Spinal cord (tissue), 10 donors: ENCODE measurements around the gene TMEM127. TPM values are rescaled to one million over a fixed set of nuclear protein-coding genes. Genes with fewer than 3 reads are reported as not detected.

Source experiments
- DNase-seq, 6 donors: peaks; one replicate each; pipeline versions ENCODE4 v3.0.0 to v3.0.0-alpha.2; 2013 to 2015; ENCODE audit warnings: low spot score in 6 of 6, low read depth in 4 of 6
- H3K27ac ChIP-seq: one replicate; pipeline ENCODE4 v1.5.1; 2013; ENCODE audit warnings: low read depth, low read length, control low read depth
- H3K27me3 ChIP-seq: one replicate; pipeline ENCODE4 v1.6.1; 2013; ENCODE audit warnings: low read length; ENCODE audit not compliant: control insufficient read depth, insufficient read depth
- H3K36me3 ChIP-seq: one replicate; pipeline ENCODE4 v1.6.1; 2013; ENCODE audit warnings: low read length; ENCODE audit not compliant: control insufficient read depth, insufficient read depth
- H3K4me1 ChIP-seq: one replicate; pipeline ENCODE4 v1.6.1; 2013; ENCODE audit warnings: low read length; ENCODE audit not compliant: control insufficient read depth, insufficient read depth
- H3K4me3 ChIP-seq: one replicate; pipeline ENCODE4 v1.5.1; 2013; ENCODE audit warnings: low read depth, low read length, control low read depth
- H3K9me3 ChIP-seq: one replicate; pipeline ENCODE4 v1.6.1; 2013; ENCODE audit warnings: low read length; ENCODE audit not compliant: control insufficient read depth, insufficient read depth
- WGBS: methylation state at CpG from one replicate; pipeline ENCODE4 v1.1.5; 2013; ENCODE audit warnings: missing lambda C conversion rate; ENCODE audit not compliant: insufficient coverage; 5-methylcytosine and 5-hydroxymethylcytosine counted together
- polyA plus RNA-seq, 2 donors: library from polyadenylated mRNA; unstranded; fragments of 120-200 nt; gene quantifications; one replicate each; pipeline ENCODE4 v1.2.1, GENCODE V29; 2013; ENCODE audit not compliant: insufficient read length in 2 of 2
- total RNA-seq, 2 donors: library from RNA; depleted of rRNA in 1 of 2; stranded (reverse); fragments of 120-200 nt in 1 of 2; fragments of >200 nt in 1 of 2; gene quantifications; one replicate each; pipeline versions ENCODE4 v1.2.3 to v1.2.4, GENCODE V29; 2013 to 2014
- donor health status: healthy.

TMEM127 gene
- total and polyA plus RNA-seq, 4 donors, result 21.2 to 64.3 (median 43.5) TPM

DNA sequence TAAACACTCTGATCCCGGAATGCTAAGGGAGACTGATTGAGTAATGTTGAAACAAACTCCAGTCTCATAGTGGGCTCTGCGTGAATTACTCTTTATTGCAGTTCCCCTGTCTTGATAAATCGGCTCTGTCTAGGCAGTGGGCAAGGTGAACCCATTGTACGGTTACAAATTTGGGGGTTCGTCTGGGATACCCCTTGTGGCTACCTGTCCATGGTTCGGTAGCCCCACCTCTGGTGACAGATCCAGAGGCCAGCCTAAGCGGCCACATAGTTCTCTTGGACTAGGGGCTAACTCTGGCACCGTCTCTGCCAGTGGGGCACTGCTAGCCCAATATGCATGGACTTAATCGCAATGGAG lies 56.1 kb downstream of the TMEM127 start:
- Histone ChIP-seq H3K27me3 (no peaks in the 10 kb centered on the region), H3K4me3 (peak overlapping the region; percentile 79), H3K4me1 (peaks cover 9% of the 10 kb centered on the region), H3K9me3 (no peaks in the 10 kb centered on the region), H3K36me3 (peaks cover 6% of the 10 kb centered on the region), H3K27ac (no peak overlapping the region)
- WGBS, result 92% methylated on average over 9 of the region's 9 CpGs
- no peak for DNase-seq

GRCh38 chr2:96209011-96209728 lies 56.6 kb downstream of the TMEM127 start:
- no peaks in the 10 kb centered on the region for H3K9me3 ChIP-seq
- H3K27me3 ChIP-seq, result no peaks in the 10 kb centered on the region
- DNase-seq, result no peak
- peaks cover 6% of the 10 kb centered on the region for H3K36me3 ChIP-seq
- WGBS, result 6% methylated on average over 17 of the region's 21 CpGs
- H3K4me3 ChIP-seq, result peak overlapping the region; percentile 79
- H3K4me1 ChIP-seq, result peaks cover 11% of the 10 kb centered on the region
- peak overlapping the region; percentile 94 for H3K27ac ChIP-seq

DNA sequence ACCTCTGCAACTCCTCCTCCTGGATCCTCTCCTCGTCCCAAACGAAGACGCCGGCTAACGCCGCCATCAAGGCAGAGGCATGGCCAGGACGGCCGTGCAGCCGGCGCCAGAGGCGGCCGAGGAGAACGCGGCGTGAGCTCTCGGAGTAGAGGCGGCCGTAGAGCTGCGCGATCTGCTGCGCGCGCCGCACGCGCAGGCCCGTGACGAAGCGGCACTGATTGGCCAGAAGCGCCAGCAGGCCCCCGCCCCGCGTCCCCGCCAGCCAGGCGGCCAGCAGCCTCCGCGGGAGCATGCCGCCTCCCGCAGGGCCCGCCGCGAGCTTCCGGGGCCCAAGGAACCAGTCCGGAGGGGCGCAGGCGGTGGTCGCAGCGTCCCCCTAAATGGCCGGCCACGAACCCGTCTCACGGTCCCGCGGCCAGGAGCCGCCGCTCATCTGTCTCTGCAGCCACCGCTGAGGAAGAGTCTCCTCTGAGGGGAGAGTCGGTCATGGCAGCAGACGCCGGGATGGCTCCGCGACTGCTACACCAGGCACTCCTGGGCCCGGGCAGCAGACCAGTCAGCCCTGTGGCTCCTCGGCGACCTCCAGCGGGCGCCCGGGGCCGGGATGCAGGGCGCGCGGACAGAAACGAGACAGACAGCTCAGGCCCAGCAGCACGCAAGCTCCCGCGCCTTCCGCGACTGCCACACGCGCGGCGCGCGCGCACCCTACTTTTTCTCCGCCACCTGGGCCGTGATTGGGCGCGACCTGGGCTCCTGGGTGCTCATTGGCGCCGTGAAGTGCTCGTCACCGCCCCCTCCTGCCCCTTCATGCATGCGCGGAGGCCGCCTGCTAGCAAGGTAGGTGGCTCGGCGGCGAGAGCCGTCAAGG lies 57.4 kb downstream of the TMEM127 start, which contains the start of gene STARD7:
Gene STARD7, minus strand, starts transcription at position 685 of the 868 bp plus-strand sequence. Its CDS starts 393 bp downstream, at position 292.
- peaks cover 10% of the 10 kb centered on the region for H3K36me3 ChIP-seq
- no peaks in the 10 kb centered on the region for H3K9me3 ChIP-seq
- H3K4me3 ChIP-seq, result peak within 1 kb of the TSS; percentile 79
- H3K4me1 ChIP-seq, result peaks cover 19% of the 10 kb centered on the region
- H3K27ac ChIP-seq, result peak within 1 kb of the TSS; percentile 94
- under 1% methylated on average over 100 of the region's 100 CpGs for WGBS
- H3K27me3 ChIP-seq, result no peaks in the 10 kb centered on the region
- peak; percentile 85 to 99 (median 94) for DNase-seq

DNA sequence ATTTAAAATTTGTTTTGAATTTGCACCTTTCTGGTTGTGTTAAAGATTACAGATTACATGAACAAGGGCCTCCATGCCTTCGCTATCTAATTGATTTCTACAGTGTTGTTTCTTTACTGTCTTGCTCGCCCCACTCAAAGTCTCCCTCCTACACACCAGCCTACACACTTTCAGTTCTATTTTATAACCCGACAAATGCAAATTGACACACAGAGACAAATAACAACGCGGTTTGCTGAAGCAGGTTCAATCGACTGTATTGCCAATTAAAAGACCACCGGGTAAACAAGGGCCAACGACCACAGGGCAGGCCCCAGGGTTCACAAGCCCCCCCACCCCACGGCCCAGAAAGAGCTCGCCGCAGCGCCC lies 58.0 kb downstream of the TMEM127 start:
- peak in 1 of 6 donors; percentile 38 for DNase-seq
- peak overlapping the region; percentile 87 for H3K27ac ChIP-seq
- H3K27me3 ChIP-seq, result no peaks in the 10 kb centered on the region
- H3K4me1 ChIP-seq, result peaks cover 19% of the 10 kb centered on the region
- peaks cover 6% of the 10 kb centered on the region for H3K36me3 ChIP-seq
- no peaks in the 10 kb centered on the region for H3K9me3 ChIP-seq
- WGBS, result 1% methylated on average over 12 of the region's 12 CpGs
- H3K4me3 ChIP-seq, result peak overlapping the region; percentile 79

DNA sequence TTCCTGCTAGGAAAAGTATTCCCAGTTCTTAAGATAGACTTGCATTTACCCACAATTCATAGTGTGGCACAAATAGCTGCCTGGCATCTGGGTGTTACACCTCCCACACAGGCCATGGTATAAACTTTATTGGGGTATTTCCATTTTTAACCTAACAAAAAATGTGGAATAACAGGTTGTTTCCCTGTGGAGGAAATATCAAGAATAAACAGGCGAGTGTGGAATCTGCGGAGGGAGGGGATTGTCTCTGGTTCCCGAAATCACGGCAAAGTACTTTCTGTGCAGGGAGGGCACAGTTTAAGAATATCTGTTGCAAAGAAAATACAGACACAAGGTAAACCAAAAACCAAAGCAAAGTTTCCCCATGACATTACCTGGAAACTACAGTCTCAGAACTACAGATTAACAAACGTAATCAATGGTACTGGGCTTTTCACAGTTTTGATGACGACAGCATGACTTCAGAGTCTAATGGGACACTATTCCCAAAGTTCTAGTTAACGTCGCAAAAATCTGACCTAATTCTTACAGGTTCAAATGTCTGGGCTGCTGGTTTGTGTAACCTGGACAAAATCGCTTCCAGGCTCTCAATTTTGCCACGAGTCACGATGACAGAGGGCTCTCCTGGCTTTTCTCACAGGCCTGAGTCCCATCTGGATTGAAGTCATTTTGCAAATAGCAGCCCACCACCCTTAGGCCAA lies 58.6 kb downstream of the TMEM127 start:
- H3K4me1 ChIP-seq, result peaks cover 19% of the 10 kb centered on the region

DNA sequence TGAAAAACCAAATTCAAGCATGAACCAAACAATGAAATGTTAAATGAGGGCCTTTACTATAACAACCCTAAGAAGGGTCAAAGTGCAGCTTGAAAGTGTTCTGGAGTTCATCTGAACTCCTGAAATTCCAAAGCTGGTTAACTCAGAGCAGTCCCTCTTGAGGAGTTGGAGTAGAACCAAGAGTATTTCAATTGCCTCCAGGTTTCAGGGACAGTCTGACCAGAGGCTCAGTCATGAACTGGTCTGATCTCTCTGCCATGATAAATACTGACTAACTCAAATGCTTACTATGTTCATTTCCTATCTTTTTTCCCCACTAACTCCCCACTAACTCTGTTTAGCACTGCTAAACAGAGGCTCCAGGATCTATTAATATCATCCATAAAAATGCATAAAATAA lies 59.9 kb downstream of the TMEM127 start:
- no peak for DNase-seq
- no peak overlapping the region for H3K4me3 ChIP-seq
- H3K4me1 ChIP-seq, result peaks cover 19% of the 10 kb centered on the region

More for the DNA sequence above, 58.6 kb downstream of the TMEM127 start:
- WGBS, result 9% methylated on average over 6 of the region's 11 CpGs
- DNase-seq, result no peak
- peaks cover 4% of the 10 kb centered on the region for H3K36me3 ChIP-seq
- no peaks in the 10 kb centered on the region for H3K9me3 ChIP-seq
- peak overlapping the region; percentile 79 for H3K4me3 ChIP-seq
- H3K27ac ChIP-seq, result peak overlapping the region; percentile 87
- no peaks in the 10 kb centered on the region for H3K27me3 ChIP-seq

DNA sequence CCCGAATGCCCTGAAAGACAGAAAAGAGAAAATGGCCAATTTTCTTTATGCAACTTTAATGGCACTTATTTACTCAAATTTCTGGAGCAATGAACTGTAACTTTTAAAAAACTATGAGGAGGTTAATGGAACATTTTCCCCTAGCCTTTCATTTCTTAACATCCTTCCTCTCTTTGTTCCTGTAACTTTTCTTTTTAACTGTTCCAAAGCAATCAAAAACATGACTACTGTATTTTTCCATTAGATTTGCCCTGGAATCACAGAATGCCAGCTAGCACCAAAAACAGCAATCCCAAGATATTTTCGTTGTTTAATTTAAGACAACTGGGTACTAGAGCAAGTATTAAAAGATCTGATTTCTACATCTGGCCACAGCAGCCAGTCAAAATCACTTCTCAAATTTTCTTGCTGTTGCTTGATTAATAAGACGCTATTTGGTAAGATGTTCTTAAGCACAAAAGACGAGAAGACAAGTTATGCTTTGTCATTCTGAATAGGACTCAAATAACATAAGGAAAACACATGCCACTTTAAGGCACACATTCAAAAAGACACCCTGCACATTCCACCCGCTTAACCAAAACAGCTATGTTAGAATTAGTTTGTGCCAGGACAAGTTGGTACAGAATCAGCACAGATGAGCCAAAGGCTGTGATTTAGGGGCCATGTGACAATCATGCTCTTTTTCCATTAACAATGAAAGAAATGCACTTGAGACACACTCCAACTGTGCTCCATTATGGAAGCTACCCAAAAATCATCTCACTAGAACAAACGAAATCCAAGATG lies 60.8 kb downstream of the TMEM127 start:
- H3K36me3 ChIP-seq, result peaks cover 4% of the 10 kb centered on the region
- H3K27ac ChIP-seq, result peak overlapping the region; percentile 13
- DNase-seq, result peak in 3 of 6 donors; percentile 9 to 78 (median 27)
- no peaks in the 10 kb centered on the region for H3K9me3 ChIP-seq
- peaks cover 17% of the 10 kb centered on the region for H3K4me1 ChIP-seq
- WGBS, result no CpG with 5 or more reads among the region's 6 CpGs
- H3K27me3 ChIP-seq, result no peaks in the 10 kb centered on the region
- H3K4me3 ChIP-seq, result no peak overlapping the region

More for the DNA sequence above, 59.9 kb downstream of the TMEM127 start:
- Histone ChIP-seq H3K9me3 (no peaks in the 10 kb centered on the region), H3K27ac (peak overlapping the region; percentile 13), H3K27me3 (no peaks in the 10 kb centered on the region), H3K36me3 (peaks cover 4% of the 10 kb centered on the region)

- no peaks in the 10 kb centered on the region for H3K27me3 ChIP-seq
- no peak overlapping the region for H3K4me3 ChIP-seq
- peaks cover 4% of the 10 kb centered on the region for H3K36me3 ChIP-seq
- 84% methylated on average over 6 of the region's 9 CpGs for WGBS
- no peak overlapping the region for H3K27ac ChIP-seq
- H3K9me3 ChIP-seq, result no peaks in the 10 kb centered on the region
- peaks cover 10% of the 10 kb centered on the region for H3K4me1 ChIP-seq
- DNase-seq, result no peak
Observed at GRCh38 chr2:96203130-96204028, 62.4 kb downstream of the TMEM127 start.
